ENCODE results near the gene LRRTM2. TPM values are rescaled to one million over a fixed set of nuclear protein-coding genes. Genes with fewer than 3 reads are reported as not detected.

LRRTM2 gene
- total and polyA plus RNA-seq, 2 donors (not counting 3 experiments of a cell fraction or from before 2014, with no cell fraction given), result 0.06 to 0.20 TPM

DNA sequence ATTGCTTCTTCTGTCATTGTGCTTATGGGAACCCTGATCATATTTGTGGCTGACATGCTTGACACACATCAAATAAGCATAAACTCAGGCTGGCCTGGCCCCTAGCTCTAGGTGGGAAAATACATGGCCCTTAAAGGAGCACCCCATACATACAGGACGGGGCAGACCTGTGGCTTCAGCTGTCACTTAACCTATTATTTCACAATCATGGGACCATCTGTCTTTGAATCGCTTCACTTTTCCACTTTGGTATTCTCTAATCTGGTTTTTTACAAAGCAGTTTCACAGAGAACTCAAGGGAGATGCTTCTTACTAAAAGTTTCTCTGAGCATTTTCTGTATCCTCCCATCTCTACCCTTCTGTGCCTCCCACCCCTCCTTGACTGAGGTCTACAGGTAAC is 34.6 kb upstream of the LRRTM2 start:
- dilution Hi-C loops (cut with MboI; ENCODE audit: extremely low pct_ligation_motif_present, low sequenced_read_pairs) (no loop called here), intact Hi-C loops (cut with micrococcal nuclease) (no loop called here)
- FAIRE-seq, result no peak
- no peaks in the 10 kb centered on the region for H3K9me3 ChIP-seq (replicated peaks; ENCODE audit: control insufficient read depth, insufficient read depth, low read length)
- ChIA-PET CTCF (interaction anchor here (0.8 kb wide), 1 partner anchor 85 kb away, joined by 7 read pairs; no protein-coding TSS in a partner anchor), POLR2A (no interaction called here)
- H3K27ac ChIP-seq (ENCODE audit: insufficient read depth, low read depth, low read length), result no peak overlapping the region
- no peaks in the 10 kb centered on the region for H3K4me1 ChIP-seq (ENCODE audit: control insufficient read depth, extremely low read depth, insufficient read depth, low read length)
- H2AFZ ChIP-seq (ENCODE audit: low read depth, low read length), result no peak overlapping the region
- DNase-seq (ENCODE audit: low read depth, low spot score), result no peak
- no peaks in the 10 kb centered on the region for H3K9me1 ChIP-seq (replicated peaks; ENCODE audit: control insufficient read depth, extremely low read depth, insufficient read depth, low read length)
- peaks cover 12 to 15% of the 10 kb centered on the region in 2 experiments for H3K36me3 ChIP-seq (ENCODE audit: control insufficient read depth in 2 of 2, extremely low read depth in 1 of 2, insufficient read depth in 2 of 2, low read length in 2 of 2)
- no peak overlapping the region for H3K4me3 ChIP-seq (replicated peaks in 1 of 3; ENCODE audit: insufficient read depth in 1 of 3, low read depth in 1 of 3, low read length in 3 of 3)
- H3K79me2 ChIP-seq (ENCODE audit: control insufficient read depth, insufficient read depth, low read length), result peaks cover 13% of the 10 kb centered on the region
- H3K27me3 ChIP-seq (ENCODE audit: control insufficient read depth in 2 of 2, insufficient read depth in 2 of 2, low read length in 2 of 2), result no peaks in the 10 kb centered on the region
- BruUV-seq (replicated peaks), result no TSS peak
- peaks cover 3% of the 10 kb centered on the region for H4K20me1 ChIP-seq (replicated peaks; ENCODE audit: control insufficient read depth, extremely low read depth, insufficient read depth, low read length)
- no peak overlapping the region for H3K9ac ChIP-seq (replicated peaks; ENCODE audit: extremely low read depth, insufficient read depth, low read length)
- no peak for TF ChIP-seq JUN (IDR thresholded peaks at IDR 0.05; ENCODE audit: borderline replicate concordance, insufficient read depth, insufficient read length, low read depth)
- no peak for TF ChIP-seq POLR2A (IDR thresholded peaks at IDR 0.05; ENCODE audit: low read depth, low read length)
- no peak for TF ChIP-seq POLR2AphosphoS5 (IDR thresholded peaks at IDR 0.05; ENCODE audit: insufficient read depth, low read depth, low read length)
- no peak for TF ChIP-seq EZH2 (IDR thresholded peaks at IDR 0.05; ENCODE audit: borderline replicate concordance, low read depth, low read length, severe bottlenecking)
- TF ChIP-seq MYC (IDR thresholded peaks at IDR 0.05; ENCODE audit: low read depth, low read length), result no peak
- TF ChIP-seq GATA2 (IDR thresholded peaks at IDR 0.05; ENCODE audit: insufficient read depth, insufficient read length, low read depth, low read length), result no peak
- TF ChIP-seq, protein P1, sequence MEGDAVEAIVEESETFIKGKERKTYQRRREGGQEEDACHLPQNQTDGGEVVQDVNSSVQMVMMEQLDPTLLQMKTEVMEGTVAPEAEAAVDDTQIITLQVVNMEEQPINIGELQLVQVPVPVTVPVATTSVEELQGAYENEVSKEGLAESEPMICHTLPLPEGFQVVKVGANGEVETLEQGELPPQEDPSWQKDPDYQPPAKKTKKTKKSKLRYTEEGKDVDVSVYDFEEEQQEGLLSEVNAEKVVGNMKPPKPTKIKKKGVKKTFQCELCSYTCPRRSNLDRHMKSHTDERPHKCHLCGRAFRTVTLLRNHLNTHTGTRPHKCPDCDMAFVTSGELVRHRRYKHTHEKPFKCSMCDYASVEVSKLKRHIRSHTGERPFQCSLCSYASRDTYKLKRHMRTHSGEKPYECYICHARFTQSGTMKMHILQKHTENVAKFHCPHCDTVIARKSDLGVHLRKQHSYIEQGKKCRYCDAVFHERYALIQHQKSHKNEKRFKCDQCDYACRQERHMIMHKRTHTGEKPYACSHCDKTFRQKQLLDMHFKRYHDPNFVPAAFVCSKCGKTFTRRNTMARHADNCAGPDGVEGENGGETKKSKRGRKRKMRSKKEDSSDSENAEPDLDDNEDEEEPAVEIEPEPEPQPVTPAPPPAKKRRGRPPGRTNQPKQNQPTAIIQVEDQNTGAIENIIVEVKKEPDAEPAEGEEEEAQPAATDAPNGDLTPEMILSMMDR (IDR thresholded peaks at IDR 0.05; ENCODE audit: extremely low read depth in 1 of 2, insufficient read depth in 1 of 2, low read depth in 1 of 2, low read length in 2 of 2), result no peak
- TF ChIP-seq, protein P2, sequence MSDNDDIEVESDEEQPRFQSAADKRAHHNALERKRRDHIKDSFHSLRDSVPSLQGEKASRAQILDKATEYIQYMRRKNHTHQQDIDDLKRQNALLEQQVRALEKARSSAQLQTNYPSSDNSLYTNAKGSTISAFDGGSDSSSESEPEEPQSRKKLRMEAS (IDR thresholded peaks at IDR 0.05; ENCODE audit: insufficient read depth, insufficient read length), result no peak
- TF ChIP-seq FOS (IDR thresholded peaks at IDR 0.05; ENCODE audit: borderline replicate concordance, insufficient read depth, low read length), result no peak
- H3K4me2 ChIP-seq (ENCODE audit: insufficient read depth, low read length), result no peak overlapping the region

Data from endothelial cell of umbilical vein (primary cell).